CD4-positive, alpha-beta memory T cell (primary cell): ENCODE data around the gene SMARCB1. TPM values are rescaled to one million over a fixed set of nuclear protein-coding genes. Genes with fewer than 3 reads are reported as not detected.

Experiments used
- CTCF ChIA-PET: fragments of 350-600 bp; sonication (Branson Sonifier 250); formaldehyde crosslinking; loops from one replicate; lab custom pipeline; 2021; ENCODE audit warnings: inconsistent platforms; ENCODE audit not compliant: partially characterized antibody; lab: Charles Lee
- POLR2A ChIA-PET: fragments of 350-600 bp; sonication (Branson Sonifier 250); formaldehyde crosslinking; loops from one replicate; lab custom pipeline; 2021; ENCODE audit not compliant: partially characterized antibody; lab: Charles Lee
- DNase-seq, 5 donors: peaks; one replicate each; pipeline versions ENCODE4 v3.0.0 to v3.0.0-alpha.2; 2020 to 2022; ENCODE audit warnings: mixed read lengths in 1 of 5
- H3K27ac ChIP-seq: one replicate; pipeline ENCODE4 v1.7.0; 2013; ENCODE audit warnings: low read depth, low read length
- H3K27me3 ChIP-seq: 2 replicates; pipeline ENCODE4 v1.7.0; 2013; ENCODE audit warnings: mild to moderate bottlenecking, low read length, moderate library complexity; ENCODE audit not compliant: insufficient read depth
- H3K36me3 ChIP-seq: 2 replicates; pipeline ENCODE4 v1.7.0; 2013; ENCODE audit warnings: mild to moderate bottlenecking, low read length, moderate library complexity; ENCODE audit not compliant: insufficient read depth
- H3K4me1 ChIP-seq: 2 replicates; pipeline ENCODE4 v1.7.0; 2013; ENCODE audit warnings: mild to moderate bottlenecking, low read length, moderate library complexity; ENCODE audit not compliant: insufficient read depth
- H3K4me3 ChIP-seq, 2 donors: one replicate each; pipeline ENCODE4 v1.7.0; 2013; ENCODE audit warnings: low read length in 2 of 2, mild to moderate bottlenecking in 1 of 2
- H3K9me3 ChIP-seq, 2 donors: one replicate each; pipeline ENCODE4 v1.7.0; 2013; ENCODE audit warnings: low read length in 2 of 2, control low read depth in 1 of 2; ENCODE audit not compliant: control insufficient read depth in 1 of 2
- H3K27ac Mint-ChIP-seq, 7 donors: one replicate each; pipeline ENCODE4 v1.8.0; 2020 to 2021; ENCODE audit warnings: mixed read lengths in 7 of 7, mild to moderate bottlenecking in 6 of 7, inconsistent platforms in 3 of 7, moderate library complexity in 3 of 7
- H3K27me3 Mint-ChIP-seq, 2 donors: one replicate each; pipeline ENCODE4 v1.8.0; 2020 to 2021; ENCODE audit warnings: mixed read lengths in 2 of 2
- H3K36me3 Mint-ChIP-seq, 2 donors: one replicate each; pipeline ENCODE4 v1.8.0; 2020 to 2021; ENCODE audit warnings: mixed read lengths in 2 of 2, inconsistent platforms in 1 of 2, mild to moderate bottlenecking in 1 of 2
- H3K4me1 Mint-ChIP-seq, 4 donors: one replicate each; pipeline ENCODE4 v1.8.0; 2020 to 2021; ENCODE audit warnings: mixed read lengths in 4 of 4, mild to moderate bottlenecking in 1 of 4
- H3K4me3 Mint-ChIP-seq, 8 donors: one replicate each; pipeline ENCODE4 v1.8.0; 2020 to 2021; ENCODE audit warnings: mixed read lengths in 8 of 8, mild to moderate bottlenecking in 7 of 8, moderate library complexity in 6 of 8, inconsistent platforms in 3 of 8
- H3K9me3 Mint-ChIP-seq, 8 donors: one replicate each; pipeline ENCODE4 v1.8.0; 2020 to 2021; ENCODE audit warnings: mixed read lengths in 8 of 8, mild to moderate bottlenecking in 5 of 8, inconsistent platforms in 3 of 8, moderate library complexity in 1 of 8
- intact Hi-C: fragments of 100-400 bp; cut with micrococcal nuclease; formaldehyde crosslinking; loops from one replicate; pipeline ENCODE4 v1.15.1; 2023
- polyA plus RNA-seq, 2 donors: library from polyadenylated mRNA; unstranded; fragments of 300-500 nt; fragmentation: Illumina TruSeq; gene quantifications; one replicate each; pipeline ENCODE4 v1.2.3, GENCODE V29; 2021
- total RNA-seq, 2 experiments: library from RNA; stranded (reverse); gene quantifications; one replicate each; pipeline ENCODE4 v1.2.3, GENCODE V29; 2021

SMARCB1 gene
- total and polyA plus RNA-seq, 4 experiments from 2014 or later: 36.6 to 46.0 (median 41.7) TPM

DNA sequence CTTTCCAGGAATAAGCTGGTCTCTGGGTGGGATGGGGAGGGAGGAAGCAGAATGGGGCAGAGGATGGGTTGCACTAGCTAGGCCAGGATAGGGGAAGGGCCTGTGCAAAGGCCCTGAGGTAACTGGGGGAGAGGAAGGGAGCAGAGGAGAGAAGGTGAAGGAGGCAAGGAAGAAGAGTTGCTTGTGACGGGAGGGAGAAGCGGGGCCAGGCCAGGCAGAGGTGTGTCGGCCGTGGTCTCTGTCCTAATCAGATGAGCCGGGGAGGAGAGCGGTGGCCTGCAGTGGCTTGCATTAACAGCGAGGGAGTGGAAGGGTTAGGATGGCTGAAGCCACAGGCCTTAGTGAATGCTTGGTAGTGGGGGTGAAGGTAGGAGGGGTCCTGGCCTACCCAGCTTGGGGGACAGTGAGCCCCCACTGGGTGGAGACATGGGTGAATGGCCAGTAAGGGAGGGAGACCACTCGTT is 58.0 kb downstream of the SMARCB1 start:
- peaks cover 8% of the 10 kb centered on the region for H3K4me1 ChIP-seq
- Mint-ChIP-seq H3K4me3 (no peak overlapping the region), H3K36me3 (no peaks in the 10 kb centered on the region), H3K27ac (no peak overlapping the region), H3K9me3 (no peaks in the 10 kb centered on the region), H3K4me1 (peaks cover 0 to 2% (median 1%) of the 10 kb centered on the region in 4 donors), H3K27me3 (no peaks in the 10 kb centered on the region)
- ChIA-PET CTCF (interaction anchor here (1.1 to 3.5 kb wide), 3 partner anchors 13 to 217 kb away, joined by 3 to 23 read pairs (median 3); partner anchors contain the start of gene SLC2A11), POLR2A (interaction anchor here (0.7 to 0.8 kb wide), 2 partner anchors 13 to 582 kb away, joined by 3 read pairs; partner anchors contain the start of gene SLC2A11)
- H3K27me3 ChIP-seq: no peaks in the 10 kb centered on the region
- no peaks in the 10 kb centered on the region for H3K36me3 ChIP-seq
- H3K27ac ChIP-seq: no peak overlapping the region
- DNase-seq: no peak
- H3K9me3 ChIP-seq: no peaks in the 10 kb centered on the region
- H3K4me3 ChIP-seq: no peak overlapping the region
- intact Hi-C loops: loop anchor here (5.0 kb wide), 2 partner anchors 217 to 302 kb away; no protein-coding TSS in a partner anchor

GRCh38 chr22:23845265-23846080 is 58.7 kb downstream of the SMARCB1 start:
- Mint-ChIP-seq H3K4me3 (no peak overlapping the region), H3K27me3 (no peaks in the 10 kb centered on the region), H3K27ac (no peak overlapping the region), H3K36me3 (no peaks in the 10 kb centered on the region), H3K9me3 (no peaks in the 10 kb centered on the region), H3K4me1 (peaks cover 0 to 4% (median 2%) of the 10 kb centered on the region in 4 donors)
- H3K36me3 ChIP-seq: no peaks in the 10 kb centered on the region
- intact Hi-C loops: loop anchor here (5.0 kb wide), 2 partner anchors 218 to 303 kb away; no protein-coding TSS in a partner anchor
- peaks cover 7% of the 10 kb centered on the region for H3K4me1 ChIP-seq
- POLR2A ChIA-PET: interaction anchor here (0.8 kb wide), 1 partner anchor 12 kb away, joined by 3 read pairs; the partner anchor contains the start of gene SLC2A11
- no peaks in the 10 kb centered on the region for H3K27me3 ChIP-seq
- H3K4me3 ChIP-seq: no peak overlapping the region
- no peak overlapping the region for H3K27ac ChIP-seq
- DNase-seq: peak in 1 of 5 donors; percentile 2
- H3K9me3 ChIP-seq: no peaks in the 10 kb centered on the region
- CTCF ChIA-PET: interaction anchor here (0.9 to 3.5 kb wide), 6 partner anchors 12 to 218 kb away, joined by 3 to 23 read pairs (median 4); partner anchors contain the start of genes SLC2A11 and SMARCB1

DNA sequence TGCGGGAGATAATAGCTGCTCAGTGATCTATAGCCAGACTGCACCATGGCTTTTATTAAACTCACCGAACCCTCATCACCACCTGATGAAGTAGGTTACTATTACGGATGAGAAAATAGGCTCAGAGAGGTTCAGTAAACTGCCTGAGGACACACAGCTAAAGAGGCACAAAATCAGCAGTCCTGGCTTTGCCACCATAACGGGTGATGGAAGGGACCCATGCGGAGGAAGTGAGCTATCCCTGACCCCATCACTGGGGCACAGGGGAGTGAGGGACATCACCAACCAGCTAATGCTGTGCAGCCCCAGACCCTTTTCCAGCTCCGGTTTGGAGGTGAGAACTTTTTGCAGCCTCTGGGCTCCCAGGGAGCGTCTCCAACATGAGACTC is 59.3 kb downstream of the SMARCB1 start:
- ChIA-PET POLR2A (no interaction called here), CTCF (interaction anchor here (0.9 to 3.5 kb wide), 6 partner anchors 12 to 219 kb away, joined by 3 to 23 read pairs (median 4); partner anchors contain the start of genes SLC2A11 and SMARCB1)
- intact Hi-C loops: loop anchor here (5.0 kb wide), 2 partner anchors 219 to 304 kb away; no protein-coding TSS in a partner anchor
- no peaks in the 10 kb centered on the region for H3K36me3 ChIP-seq
- Mint-ChIP-seq H3K9me3 (no peaks in the 10 kb centered on the region), H3K4me1 (peaks cover 0 to 4% (median 2%) of the 10 kb centered on the region in 4 donors), H3K27me3 (no peaks in the 10 kb centered on the region), H3K27ac (no peak overlapping the region), H3K36me3 (no peaks in the 10 kb centered on the region), H3K4me3 (no peak overlapping the region)
- peaks cover 7% of the 10 kb centered on the region for H3K4me1 ChIP-seq
- no peak overlapping the region for H3K27ac ChIP-seq
- H3K4me3 ChIP-seq: no peak overlapping the region
- DNase-seq: peak in 1 of 5 donors; percentile 4
- no peaks in the 10 kb centered on the region for H3K9me3 ChIP-seq
- H3K27me3 ChIP-seq: no peaks in the 10 kb centered on the region

- Mint-ChIP-seq H3K36me3 (no peaks in the 10 kb centered on the region), H3K4me3 (no peak overlapping the region), H3K4me1 (peaks cover 0 to 4% (median 2%) of the 10 kb centered on the region in 4 donors), H3K27ac (no peak overlapping the region), H3K9me3 (no peaks in the 10 kb centered on the region), H3K27me3 (no peaks in the 10 kb centered on the region)
- H3K4me3 ChIP-seq: no peak overlapping the region
- peaks cover 7% of the 10 kb centered on the region for H3K4me1 ChIP-seq
- H3K27me3 ChIP-seq: no peaks in the 10 kb centered on the region
- DNase-seq: peak in 1 of 5 donors; percentile 25
- no peaks in the 10 kb centered on the region for H3K36me3 ChIP-seq
- H3K9me3 ChIP-seq: no peaks in the 10 kb centered on the region
- intact Hi-C loops: loop anchor here (5.0 kb wide), 2 partner anchors 220 to 305 kb away; no protein-coding TSS in a partner anchor
- POLR2A ChIA-PET: no interaction called here
- no peak overlapping the region for H3K27ac ChIP-seq
- CTCF ChIA-PET: interaction anchor here (0.7 to 3.5 kb wide), 4 partner anchors 11 to 228 kb away, joined by 3 to 23 read pairs (median 4); partner anchors contain the start of gene SLC2A11
Measured at GRCh38 chr22:23847310-23847920, 60.6 kb downstream of the SMARCB1 start.

- no peak for DNase-seq
- no peak overlapping the region for H3K4me3 ChIP-seq
- POLR2A ChIA-PET: no interaction called here
Measured at GRCh38 chr22:23847991-23848864, 61.5 kb downstream of the SMARCB1 start.

More at GRCh38 chr22:23847991-23848864, 61.5 kb downstream of the SMARCB1 start:
- Mint-ChIP-seq H3K4me1 (peaks cover 0 to 4% (median 2%) of the 10 kb centered on the region in 4 donors), H3K27ac (no peak overlapping the region), H3K9me3 (no peaks in the 10 kb centered on the region), H3K27me3 (no peaks in the 10 kb centered on the region), H3K4me3 (no peak overlapping the region), H3K36me3 (no peaks in the 10 kb centered on the region)
- H3K4me1 ChIP-seq: peaks cover 7% of the 10 kb centered on the region
- H3K36me3 ChIP-seq: no peaks in the 10 kb centered on the region
- intact Hi-C loops: loop anchor here (5.0 kb wide), 2 partner anchors 221 to 306 kb away; no protein-coding TSS in a partner anchor
- no peak overlapping the region for H3K27ac ChIP-seq
- no peaks in the 10 kb centered on the region for H3K9me3 ChIP-seq
- H3K27me3 ChIP-seq: no peaks in the 10 kb centered on the region
- CTCF ChIA-PET: interaction anchor here (0.7 to 3.5 kb wide), 5 partner anchors 9 to 229 kb away, joined by 3 to 23 read pairs (median 12); partner anchors contain the start of gene SLC2A11
